ENCODE results near the gene SNPH. TPM values are rescaled to one million over a fixed set of nuclear protein-coding genes. Genes with fewer than 3 reads are reported as not detected.

SNPH gene
- total and polyA plus RNA-seq, 2 of the 8 experiments (the other 6 are each of a cell fraction or from before 2014, with no cell fraction given), result 0.98 to 4.9 TPM

DNA sequence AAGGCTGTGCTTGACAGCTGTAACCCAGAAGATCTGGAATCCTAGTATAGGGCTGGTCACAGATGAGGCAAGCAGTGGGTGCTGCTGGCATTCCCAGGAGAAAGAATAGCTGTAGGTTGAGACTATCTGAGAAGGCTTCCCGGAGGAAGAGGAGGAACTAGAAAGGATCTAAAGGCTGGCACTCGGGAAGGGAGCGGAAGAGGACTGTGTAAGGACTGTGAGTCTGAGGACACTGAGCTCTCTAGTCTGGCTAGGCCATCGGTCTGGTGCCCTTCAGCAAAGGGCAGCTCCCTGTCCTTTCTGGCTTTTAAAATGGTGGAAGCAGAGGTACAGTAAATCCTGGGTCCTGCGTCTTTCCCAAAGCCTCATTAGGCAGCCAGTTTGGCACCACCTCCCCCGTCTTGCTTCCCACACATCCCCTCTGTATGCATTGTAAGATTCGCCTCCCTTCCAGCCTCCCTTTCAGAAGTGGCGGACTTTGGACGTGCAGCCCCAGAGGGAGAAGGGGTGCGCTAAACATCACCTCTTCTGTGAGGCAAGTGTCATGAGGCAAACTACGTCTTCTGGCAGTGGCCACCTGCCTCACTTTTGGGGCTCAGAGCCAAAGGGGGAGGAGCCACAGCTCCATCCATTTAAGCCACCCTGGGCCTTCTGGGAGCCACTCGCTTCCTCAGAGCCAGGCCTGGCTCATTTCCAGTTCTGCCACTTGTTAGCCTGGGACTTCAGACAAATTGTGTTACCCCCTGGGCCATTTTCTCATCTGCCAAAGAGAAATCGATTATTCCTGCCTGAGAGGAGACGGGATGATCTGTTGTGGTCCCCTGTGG, 8.6 kb downstream of the SNPH start:
- Histone ChIP-seq H3K56ac (replicated peaks; ENCODE audit: insufficient read length, low read depth, low read length) (no peak overlapping the region), H3K4me3 (ENCODE audit: extremely low read depth in 1 of 4, insufficient read depth in 2 of 4, low read depth in 3 of 4, low read length in 4 of 4) (no peak overlapping the region), H3K14ac (ENCODE audit: insufficient read length) (no peak overlapping the region), H2AFZ (ENCODE audit: low read length) (0 out of 2 replicates have a peak overlapping the region, but pooled peaks have one; percentile 3), H4K5ac (ENCODE audit: insufficient read length, low read depth, low read length) (no peak overlapping the region), H2BK5ac (ENCODE audit: low read depth, low read length) (no peak overlapping the region), H3K23ac (ENCODE audit: insufficient read length) (no peak overlapping the region), H3K27ac (ENCODE audit: low read depth, low read length) (no peak overlapping the region), H3K9me3 (ENCODE audit: insufficient read depth in 2 of 2, low read depth in 1 of 2, low read length in 1 of 2) (no peaks in the 10 kb centered on the region), H4K8ac (ENCODE audit: extremely low read depth, insufficient read depth, low read length) (no peak overlapping the region), H3K4ac (replicated peaks; ENCODE audit: insufficient read length, low read depth, low read length) (no peak overlapping the region), H4K91ac (replicated peaks; ENCODE audit: insufficient read length, low read length) (no peak overlapping the region), H3K4me1 (replicated peaks in 1 of 4; ENCODE audit: control insufficient read depth in 3 of 4, insufficient read depth in 4 of 4, low read length in 3 of 4) (0 out of 7 replicates have a peak, but pooled peaks cover 0 to 3% (median 0%) of the 10 kb centered on the region in 4 experiments), H2BK12ac (ENCODE audit: low read depth, low read length) (no peak overlapping the region), H3K23me2 (ENCODE audit: low read depth, low read length) (peaks cover 10% of the 10 kb centered on the region; the same call in 1 of the 2 replicates), H2AK5ac (ENCODE audit: low read depth, low read length) (no peak overlapping the region), H4K20me1 (replicated peaks in 1 of 2; ENCODE audit: control insufficient read depth in 1 of 2, insufficient read depth in 2 of 2, low read length in 2 of 2) (peaks cover 0 to 9% of the 10 kb centered on the region in 2 experiments), H3K27me3 (replicated peaks in 1 of 4; ENCODE audit: control insufficient read depth in 3 of 4, extremely low read depth in 1 of 4, insufficient read depth in 3 of 4, low read length in 3 of 4) (no peaks in the 10 kb centered on the region), H2BK15ac (ENCODE audit: low read length) (no peak overlapping the region; the same call in 1 of the 2 replicates), H2BK20ac (ENCODE audit: low read length) (no peak overlapping the region), H3K79me2 (ENCODE audit: control insufficient read depth in 1 of 2, insufficient read depth in 2 of 2, low read length in 2 of 2) (no peaks in the 10 kb centered on the region), H3K18ac (ENCODE audit: extremely low read depth, low read length) (no peak overlapping the region), H3K4me2 (ENCODE audit: insufficient read depth in 1 of 2, low read depth in 2 of 2, low read length in 2 of 2) (no peak overlapping the region), H3K36me3 (ENCODE audit: control insufficient read depth in 2 of 4, insufficient read depth in 4 of 4, low read length in 3 of 4) (no peaks in the 10 kb centered on the region; a peak in 1 of 8 replicates), H2BK120ac (replicated peaks; ENCODE audit: low read depth, low read length) (no peak overlapping the region), H3K9ac (replicated peaks in 1 of 4; ENCODE audit: extremely low read depth in 1 of 4, low read depth in 3 of 4, low read length in 3 of 4) (no peak overlapping the region), H3K79me1 (ENCODE audit: low read depth, low read length) (no peaks in the 10 kb centered on the region; the same call in 1 of the 2 replicates)
- FAIRE-seq, result no peak
- TF ChIP-seq, protein P1, sequence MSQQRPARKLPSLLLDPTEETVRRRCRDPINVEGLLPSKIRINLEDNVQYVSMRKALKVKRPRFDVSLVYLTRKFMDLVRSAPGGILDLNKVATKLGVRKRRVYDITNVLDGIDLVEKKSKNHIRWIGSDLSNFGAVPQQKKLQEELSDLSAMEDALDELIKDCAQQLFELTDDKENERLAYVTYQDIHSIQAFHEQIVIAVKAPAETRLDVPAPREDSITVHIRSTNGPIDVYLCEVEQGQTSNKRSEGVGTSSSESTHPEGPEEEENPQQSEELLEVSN (IDR thresholded peaks at IDR 0.05), result no peak
- TF ChIP-seq BCL11A (IDR thresholded peaks at IDR 0.05; ENCODE audit: low read depth in 2 of 2, low read length in 2 of 2), result no peak
- no peak for TF ChIP-seq TAF7 (optimal IDR thresholded peaks at IDR 0.05; ENCODE audit: borderline replicate concordance, low read depth, low read length)
- TF ChIP-seq RBBP5 (IDR thresholded peaks at IDR 0.05; ENCODE audit: borderline replicate concordance, low read depth, low read length), result no peak
- no peak for TF ChIP-seq BRCA1 (IDR thresholded peaks at IDR 0.05; ENCODE audit: low read depth, low read length)
- no peak for TF ChIP-seq CBX8 (IDR thresholded peaks at IDR 0.05; ENCODE audit: borderline replicate concordance, low read depth, low read length)
- no peak for TF ChIP-seq TAF1 (IDR thresholded peaks at IDR 0.05; ENCODE audit: low read depth, low read length)
- TF ChIP-seq RAD21 (IDR thresholded peaks at IDR 0.05 in 1 of 2, conservative IDR thresholded peaks at IDR 0.05 in 1 of 2; ENCODE audit: low read depth in 2 of 2, low read length in 2 of 2), result no peak
- no peak for TF ChIP-seq EP300 (IDR thresholded peaks at IDR 0.05; ENCODE audit: borderline replicate concordance in 1 of 2, low read depth in 2 of 2, low read length in 2 of 2)
- 87% methylated on average over 14 of the region's 14 CpGs; no CpG with 5 or more reads in 1 of the 2 experiments for WGBS, 2 experiments (ENCODE audit: extremely low coverage in 1 of 2, insufficient coverage in 1 of 2, insufficient read length in 1 of 2, insufficient replicate concordance in 2 of 2, low coverage in 1 of 2, low lambda C conversion rate in 2 of 2, missing lambda C conversion rate in 1 of 2)
- no peak for DNase-seq (ENCODE audit: low read depth in 1 of 2, low spot score in 2 of 2)
- POLR2A ChIA-PET (ENCODE audit: partially characterized antibody), result interaction anchor here (1.0 to 1.1 kb wide), 3 partner anchors 9 to 53 kb away, joined by 3 to 4 read pairs (median 3); partner anchors contain the start of gene SNPH
- CTCF ChIA-PET (ENCODE audit: partially characterized antibody), result interaction anchor here (0.9 to 2.2 kb wide), 8 partner anchors 8 to 229 kb away, joined by 3 to 6 read pairs (median 4); no protein-coding TSS in a partner anchor

Measured in H1 (cell line).